Measurements from ENCODE around the gene MTHFD1L.

GRCh38 chr6:151043944-151044343 lies 178.4 kb downstream of the MTHFD1L start:
- TF ChIP-seq CTCF (IDR thresholded peaks at IDR 0.05; ENCODE audit: low read depth, low read length, poor library complexity, severe bottlenecking): no peak
- no peak for TF ChIP-seq EZH2phosphoT487 (IDR thresholded peaks at IDR 0.05; ENCODE audit: borderline replicate concordance, low read length)

Measured in DOHH2 (cell line).